CD1c-positive myeloid dendritic cell (primary cell): ENCODE data around the gene WDR37.
"Not testable (repeated sequence)": the region's sequence is repeated elsewhere in the genome, so short reads cannot be mapped to it uniquely, and the experiment has no call there.

ENCODE experiments used
- DNase-seq: peaks from one replicate; pipeline ENCODE4 v3.0.0-alpha.2; 2016; ENCODE audit errors: extremely low spot score

The WDR37 gene, protein sequence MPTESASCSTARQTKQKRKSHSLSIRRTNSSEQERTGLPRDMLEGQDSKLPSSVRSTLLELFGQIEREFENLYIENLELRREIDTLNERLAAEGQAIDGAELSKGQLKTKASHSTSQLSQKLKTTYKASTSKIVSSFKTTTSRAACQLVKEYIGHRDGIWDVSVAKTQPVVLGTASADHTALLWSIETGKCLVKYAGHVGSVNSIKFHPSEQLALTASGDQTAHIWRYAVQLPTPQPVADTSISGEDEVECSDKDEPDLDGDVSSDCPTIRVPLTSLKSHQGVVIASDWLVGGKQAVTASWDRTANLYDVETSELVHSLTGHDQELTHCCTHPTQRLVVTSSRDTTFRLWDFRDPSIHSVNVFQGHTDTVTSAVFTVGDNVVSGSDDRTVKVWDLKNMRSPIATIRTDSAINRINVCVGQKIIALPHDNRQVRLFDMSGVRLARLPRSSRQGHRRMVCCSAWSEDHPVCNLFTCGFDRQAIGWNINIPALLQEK

DNA sequence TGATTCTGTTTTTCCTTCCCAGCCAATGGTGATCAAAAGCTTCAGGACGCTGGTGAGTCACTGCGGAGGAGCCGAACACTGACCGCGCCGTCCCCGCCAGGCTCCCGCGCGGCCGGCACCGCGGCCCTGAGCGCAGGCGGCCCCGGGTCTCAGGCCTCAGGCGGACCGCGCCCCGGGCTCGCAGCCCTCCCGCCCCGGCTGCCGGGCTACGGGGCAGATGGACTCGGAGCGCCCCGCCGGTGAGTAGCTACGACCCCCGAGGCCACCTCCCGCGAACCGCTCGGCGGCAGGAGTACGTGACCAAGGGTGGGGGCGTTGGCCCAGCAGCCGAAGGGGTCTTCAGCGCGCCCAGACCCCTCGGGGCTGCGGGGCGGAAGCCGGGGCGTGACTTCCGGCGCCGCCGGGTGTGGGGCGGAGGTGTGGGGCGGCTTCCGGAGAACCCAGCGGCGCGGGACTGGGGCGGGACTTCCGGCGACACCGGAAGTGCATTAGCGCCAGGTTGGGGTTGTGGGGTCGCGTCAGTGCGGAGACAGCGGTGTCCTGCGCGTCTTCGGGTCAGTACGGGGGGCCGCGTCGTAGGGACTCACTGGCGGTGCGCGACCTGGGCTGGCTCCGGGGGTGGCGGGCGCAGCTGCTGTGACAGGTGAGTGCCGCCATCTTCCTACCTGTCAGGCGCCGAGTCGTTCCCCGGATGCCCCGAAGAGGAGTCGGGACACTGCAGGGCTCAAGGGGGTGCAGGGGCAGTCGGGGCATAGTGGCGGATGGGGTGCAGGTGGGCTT lies at the start of gene WDR37:
WDR37 (plus strand) TSS at position 60 of the 780 bp plus-strand sequence. CDS start 15,771 bp downstream, outside the sequence.
- DNase-seq: peak; percentile 90

DNA sequence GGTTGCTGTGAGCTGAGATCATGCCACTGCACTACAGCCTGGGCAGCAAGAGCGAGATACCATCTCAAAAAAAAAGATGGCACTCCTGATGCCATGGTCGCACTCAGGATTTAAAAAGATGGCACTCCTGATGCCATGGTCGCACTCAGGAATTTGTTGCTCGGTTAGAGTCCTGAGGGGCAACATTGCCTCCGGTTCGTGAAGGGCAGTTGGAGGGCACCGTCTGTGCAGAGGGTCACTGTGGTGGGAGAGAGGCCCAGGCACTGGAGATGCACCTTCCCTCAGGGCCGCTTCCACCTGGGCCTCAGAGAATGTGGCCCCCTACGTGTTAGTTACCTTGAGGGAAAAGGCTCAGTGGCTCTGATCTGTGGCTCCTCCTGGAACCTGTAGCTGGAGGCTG lies 49.6 kb upstream of the WDR37 start:
- no peak for DNase-seq

DNA sequence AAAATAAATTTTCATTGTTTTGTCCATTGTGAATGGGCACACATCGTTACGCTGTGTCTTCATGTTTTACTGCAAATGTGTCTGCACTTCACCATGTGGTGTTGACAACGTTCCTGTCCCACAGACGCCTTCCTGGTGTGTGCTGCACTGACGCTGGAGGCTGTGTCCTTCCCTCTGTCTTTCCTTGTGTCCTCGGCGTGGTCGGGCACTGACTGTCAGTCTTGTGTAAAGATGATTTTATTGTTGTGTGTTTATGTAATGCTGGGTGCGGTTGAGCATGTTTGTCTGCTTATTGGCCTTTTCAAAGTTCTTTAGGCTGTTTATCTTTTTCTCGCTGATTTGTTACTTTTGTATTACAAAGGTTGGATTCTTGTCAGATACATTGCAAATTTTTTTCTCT lies 48.6 kb upstream of the WDR37 start:
- no peak for DNase-seq

DNA sequence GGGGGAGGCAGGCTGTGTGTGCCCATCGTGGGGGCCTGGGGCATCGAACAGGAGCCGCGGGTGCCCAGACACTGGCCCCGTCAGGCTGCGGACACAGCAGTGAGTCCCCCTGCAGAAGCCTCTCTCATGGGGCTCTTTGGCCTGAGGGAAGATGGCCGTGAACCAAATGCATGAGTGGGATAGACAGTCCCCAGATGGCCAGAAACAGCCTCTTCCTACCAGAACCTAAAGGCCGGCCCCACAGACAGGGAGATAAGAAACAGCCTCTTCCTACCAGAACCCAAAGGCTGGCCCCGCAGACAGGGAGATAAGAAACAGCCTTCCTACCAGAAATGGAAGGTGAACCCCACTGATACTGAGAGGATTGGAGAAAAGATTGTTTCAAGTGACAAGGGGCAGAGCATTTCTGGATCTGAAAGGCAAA lies 47.1 kb upstream of the WDR37 start:
- no peak for DNase-seq

DNA sequence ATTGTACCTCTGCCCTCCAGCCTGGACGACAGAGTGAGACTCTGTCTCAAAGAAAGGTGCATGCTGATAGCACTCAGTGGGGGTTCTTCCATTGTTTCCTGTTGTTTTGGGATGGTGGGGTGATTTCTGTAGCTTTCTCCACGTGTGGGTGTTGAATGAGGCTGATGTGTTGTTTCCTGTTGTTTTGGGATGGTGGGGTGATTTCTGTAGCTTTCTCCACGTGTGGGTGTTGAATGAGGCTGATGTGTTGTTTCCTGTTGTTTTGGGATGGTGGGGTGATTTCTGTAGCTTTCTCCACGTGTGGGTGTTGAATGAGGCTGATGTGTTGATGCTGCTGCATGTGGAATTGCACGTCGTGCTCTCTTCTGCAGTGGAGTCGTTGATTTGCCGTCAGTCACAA lies 46.2 kb upstream of the WDR37 start:
- not testable (repeated sequence) for DNase-seq

DNA sequence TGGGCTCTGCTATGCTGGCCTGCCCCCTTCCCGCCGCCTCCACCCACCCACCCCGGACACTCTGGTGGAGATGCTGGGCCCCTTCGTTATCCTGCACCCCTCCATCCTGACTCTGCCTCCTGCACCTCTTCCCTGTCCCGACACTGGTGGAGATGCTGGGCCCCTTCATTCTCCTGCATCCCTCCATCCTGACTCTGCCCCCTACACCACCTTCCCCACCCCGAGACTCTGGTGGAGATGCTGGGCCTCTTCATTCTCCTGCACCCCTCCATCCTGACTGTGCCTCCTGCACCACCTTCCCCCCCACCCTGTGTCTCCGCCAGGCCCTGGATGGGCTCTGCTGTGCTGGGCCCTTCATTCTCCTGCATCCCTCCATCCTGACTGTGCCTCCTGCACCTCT lies 45.5 kb upstream of the WDR37 start:
- DNase-seq: no peak

DNA sequence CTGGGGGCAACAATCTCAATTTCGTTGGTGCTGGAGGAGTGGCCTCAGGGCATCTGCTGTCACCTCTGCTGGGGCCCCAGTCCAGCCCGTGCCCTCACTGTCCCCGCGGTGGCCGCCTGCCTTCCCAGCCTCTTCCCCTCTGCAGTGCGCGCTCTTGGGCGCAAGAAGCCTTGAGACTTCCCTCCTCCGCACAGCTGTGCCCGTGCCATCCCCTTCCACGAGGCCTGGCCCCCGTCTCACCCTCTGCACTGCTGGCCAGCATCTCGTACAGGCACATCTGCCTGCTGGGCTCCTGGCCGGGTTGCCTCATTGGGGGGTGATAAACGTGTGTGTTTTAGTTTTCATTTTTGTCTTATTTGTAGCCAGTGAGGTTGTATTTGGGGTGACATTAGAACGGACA lies 44.5 kb upstream of the WDR37 start:
- DNase-seq: no peak

DNA sequence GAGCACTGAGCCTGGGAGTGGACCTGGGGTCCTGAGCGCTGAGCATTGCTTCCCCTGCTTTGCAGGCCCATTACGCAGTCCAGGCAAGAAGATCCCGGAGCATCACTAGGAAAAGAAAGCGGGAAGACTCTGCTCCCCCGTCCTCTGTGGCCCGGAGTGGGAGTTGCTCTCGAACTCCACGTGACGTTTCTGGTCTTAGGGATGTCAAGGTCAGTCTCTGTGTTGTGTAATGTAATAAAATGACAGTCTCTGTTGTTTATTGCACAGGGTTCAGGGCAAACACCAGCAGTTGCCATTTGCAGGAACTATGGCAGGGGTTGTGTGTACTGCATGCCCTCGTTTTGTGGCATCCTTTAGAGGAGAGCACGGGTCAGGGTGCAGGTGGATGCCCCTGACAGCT lies 40.5 kb upstream of the WDR37 start:
- no peak for DNase-seq

DNA sequence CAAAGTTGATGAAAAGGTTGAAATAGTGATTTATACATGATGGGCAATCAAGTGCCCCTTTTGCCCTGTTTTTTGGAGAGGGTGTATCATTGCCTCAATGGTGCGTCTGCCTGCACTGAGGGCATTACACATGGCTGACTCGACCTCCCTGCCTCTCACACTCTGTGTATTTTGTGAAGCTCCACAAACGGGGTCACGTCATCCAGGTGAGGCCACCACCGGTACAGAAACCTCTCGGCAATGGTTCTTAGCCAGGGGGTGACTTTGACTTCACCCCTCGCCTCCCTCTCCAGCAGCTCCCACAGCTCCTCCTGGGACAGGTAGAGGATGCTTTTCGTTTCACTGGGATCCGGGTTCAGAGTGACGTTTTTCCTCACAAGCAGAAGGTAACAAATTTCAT lies 36.8 kb upstream of the WDR37 start:
- no peak for DNase-seq

DNA sequence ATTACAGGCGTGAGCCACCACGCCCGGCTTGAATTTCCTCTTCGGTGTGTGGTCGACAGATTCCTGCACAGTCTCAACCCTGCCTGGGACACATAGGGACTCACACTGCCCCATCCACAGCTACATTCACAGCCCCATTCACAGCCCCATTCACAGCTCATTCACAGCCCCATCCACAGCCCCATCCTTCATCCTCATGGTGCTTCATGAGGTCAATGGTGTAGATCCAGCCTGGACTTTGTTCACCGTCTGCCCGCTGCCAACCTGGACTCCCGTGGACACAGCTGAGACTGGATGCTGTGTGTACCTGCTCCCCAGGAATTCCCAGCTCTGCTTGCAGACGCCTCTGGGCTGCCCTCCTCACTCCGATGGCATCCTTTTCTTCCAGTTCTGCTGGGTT lies 35.7 kb upstream of the WDR37 start:
- no peak for DNase-seq

DNA sequence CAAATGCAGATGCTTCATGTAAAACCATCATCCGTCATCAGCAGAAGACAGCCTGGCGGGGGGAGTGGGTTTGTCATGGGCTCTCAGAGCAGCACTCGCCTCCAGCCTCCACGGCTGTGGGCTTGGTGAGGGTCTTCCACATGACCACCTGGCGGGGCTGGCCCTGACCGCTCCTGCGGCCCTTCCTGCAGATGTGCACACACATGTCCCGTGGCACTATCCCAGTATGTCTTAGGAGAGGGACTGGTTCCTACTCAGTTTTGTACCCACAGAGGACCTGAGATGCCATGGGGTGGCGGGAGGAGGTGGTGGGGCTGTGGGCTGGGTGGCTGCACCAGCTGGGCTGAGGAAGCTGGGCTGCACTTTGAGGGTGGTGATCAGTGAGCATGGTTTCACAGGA lies 35.2 kb upstream of the WDR37 start:
- DNase-seq: no peak

DNA sequence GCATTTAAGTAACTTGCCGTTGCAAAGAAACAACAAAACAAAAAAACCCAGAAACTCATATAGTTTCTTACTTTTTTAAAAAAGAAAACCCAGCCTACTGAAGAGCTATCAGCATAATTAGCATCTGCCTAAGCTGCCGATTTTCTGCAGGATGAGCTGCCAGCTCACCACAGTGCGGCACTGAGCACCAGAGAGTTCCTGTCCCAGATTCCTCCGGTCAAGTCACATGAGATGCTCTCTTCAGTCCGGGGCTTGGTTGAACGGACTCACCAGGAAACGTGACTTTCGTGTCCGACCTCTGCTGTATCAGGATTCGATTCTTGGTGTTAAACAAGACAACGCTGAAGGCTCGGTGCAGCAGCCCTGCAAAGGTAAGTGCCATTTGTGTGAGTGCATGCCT lies 33.8 kb upstream of the WDR37 start:
- DNase-seq: no peak

DNA sequence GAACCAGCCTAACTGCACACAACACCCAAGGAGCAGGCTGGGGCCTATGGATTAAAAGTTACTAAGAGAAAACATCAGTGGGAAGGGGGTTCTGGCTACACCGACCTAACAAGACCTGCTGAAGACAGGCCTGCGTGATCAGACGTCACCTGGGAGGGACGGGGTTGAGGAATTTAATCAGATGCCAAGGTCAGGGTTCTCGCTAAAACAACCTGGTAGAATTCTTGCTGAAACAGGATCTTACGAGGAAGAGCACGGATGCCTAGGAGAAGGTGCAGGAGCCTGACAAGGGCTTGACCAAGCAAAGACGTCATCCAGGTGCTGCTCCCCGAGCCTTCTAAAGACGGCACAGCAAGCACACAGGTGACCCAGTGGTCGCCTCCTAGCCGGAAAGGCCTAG lies 32.1 kb upstream of the WDR37 start:
- no peak for DNase-seq

DNA sequence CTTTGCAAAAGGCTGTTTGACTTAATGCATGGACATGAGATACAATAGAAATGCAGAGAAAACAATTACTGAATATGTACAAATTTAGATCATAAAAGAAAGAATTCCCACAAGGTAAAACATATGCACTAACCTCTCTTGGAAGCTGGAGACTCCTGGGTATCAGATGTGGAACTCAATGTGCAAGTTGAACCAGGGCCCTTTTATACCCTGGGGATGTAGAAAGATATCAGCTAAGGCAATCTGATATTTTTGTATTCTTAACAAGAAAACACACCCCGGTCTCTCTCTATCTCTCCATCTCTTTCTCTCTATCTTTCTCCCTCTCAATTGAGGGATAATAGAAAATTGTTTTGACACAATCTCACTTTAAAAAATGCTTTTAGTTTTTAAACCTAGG lies 30.5 kb upstream of the WDR37 start, which contains the start of gene IDI2:
IDI2 (minus strand) TSS at position 177 of the 400 bp plus-strand sequence. CDS start 1,136 bp downstream, outside the sequence.
- no peak for DNase-seq

DNA sequence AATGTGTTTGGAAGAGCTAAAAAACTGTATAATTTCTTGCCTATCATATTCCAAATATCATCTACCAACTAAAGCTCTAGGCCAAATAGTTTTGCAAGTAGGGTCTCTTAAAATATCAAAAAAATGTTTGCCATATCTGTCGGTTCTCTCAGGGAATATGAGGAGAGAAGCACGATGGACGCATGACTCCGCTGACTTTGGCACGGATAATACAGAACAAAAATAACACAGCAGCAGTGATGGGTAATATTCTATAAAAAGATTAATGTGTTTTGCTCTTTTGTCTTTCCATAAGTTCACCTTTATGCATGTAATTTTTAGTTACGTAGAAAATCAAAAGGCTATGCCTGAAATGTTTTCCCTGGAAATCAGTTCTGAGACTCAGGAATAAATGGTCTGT lies 29.6 kb upstream of the WDR37 start:
- no peak for DNase-seq

DNA sequence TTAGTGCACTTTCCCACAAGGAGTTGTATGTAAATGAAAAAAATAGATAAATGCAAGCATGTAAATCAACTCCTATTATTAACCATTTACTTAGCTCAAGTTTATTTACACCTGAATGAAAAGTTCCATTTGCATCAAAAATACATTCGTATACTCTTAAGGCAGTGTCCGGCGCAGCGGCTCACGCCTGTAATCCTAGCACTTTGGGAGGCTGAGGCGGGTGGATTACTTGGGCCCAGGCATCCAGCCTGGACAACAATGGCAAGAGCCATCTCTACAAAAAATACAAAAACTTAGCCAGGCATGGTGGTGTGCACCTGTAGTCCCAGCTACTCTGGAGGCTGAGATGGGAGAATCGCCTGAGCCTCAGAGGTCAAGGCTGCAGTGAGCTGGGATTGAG lies 26.3 kb upstream of the WDR37 start:
- no peak for DNase-seq

DNA sequence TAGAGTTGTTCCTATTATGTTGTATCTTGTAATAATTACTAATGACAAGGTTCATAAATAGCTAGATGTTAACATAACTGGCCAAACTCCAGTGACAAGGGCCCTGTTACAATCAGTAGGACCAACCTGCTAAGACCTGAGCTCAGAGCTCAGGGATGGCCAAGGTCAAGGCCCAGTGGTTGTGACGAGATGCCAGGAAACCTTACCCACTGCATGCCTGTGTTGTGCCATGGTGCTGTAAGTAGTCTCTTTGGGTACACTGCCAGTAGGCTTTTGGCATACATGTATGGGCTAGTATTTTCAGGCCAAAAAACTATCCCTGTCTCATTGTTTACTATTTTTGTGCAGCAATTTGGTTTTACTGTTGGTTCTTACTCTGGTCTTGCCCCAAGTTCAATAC lies 22.6 kb upstream of the WDR37 start:
- no peak for DNase-seq

DNA sequence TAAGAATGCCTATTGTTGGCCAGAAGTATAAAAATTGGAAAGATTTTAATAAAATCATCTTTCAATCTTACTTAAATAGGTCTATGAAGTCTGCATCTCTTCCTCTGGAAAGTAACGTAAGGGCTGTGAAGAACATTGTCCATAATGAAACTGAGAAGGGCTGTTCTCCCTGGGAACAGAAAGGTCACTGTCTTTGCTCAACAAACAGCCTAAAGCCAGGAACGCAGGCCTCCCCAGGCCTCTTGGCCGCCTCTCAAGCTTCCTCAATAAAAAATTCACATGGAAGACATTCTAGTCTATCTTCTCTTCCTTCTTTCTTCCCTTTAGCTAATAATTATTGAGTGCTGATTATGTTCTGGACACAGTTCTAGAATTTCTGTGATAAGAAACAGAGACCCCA lies 21.4 kb upstream of the WDR37 start:
- no peak for DNase-seq

DNA sequence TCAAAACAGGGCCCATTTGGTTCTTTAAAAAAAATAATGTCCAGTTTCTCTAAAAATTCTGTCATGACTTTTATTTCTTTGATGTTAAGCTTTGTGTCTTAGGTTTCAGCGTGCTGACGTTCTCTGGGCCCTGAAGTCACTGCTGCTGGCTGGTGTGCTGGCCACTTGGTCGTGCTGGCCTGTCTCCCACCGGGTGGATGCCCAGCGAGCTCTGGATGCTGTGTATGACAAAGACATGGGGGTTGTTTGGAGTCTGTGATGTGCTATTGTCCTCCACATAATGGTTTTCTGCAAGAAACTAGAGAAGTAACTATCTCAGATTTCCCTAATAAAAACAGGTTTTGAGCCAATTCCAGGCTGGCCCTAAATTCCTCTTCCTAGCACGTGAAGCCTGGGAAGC lies 21.0 kb upstream of the WDR37 start:
- no peak for DNase-seq

DNA sequence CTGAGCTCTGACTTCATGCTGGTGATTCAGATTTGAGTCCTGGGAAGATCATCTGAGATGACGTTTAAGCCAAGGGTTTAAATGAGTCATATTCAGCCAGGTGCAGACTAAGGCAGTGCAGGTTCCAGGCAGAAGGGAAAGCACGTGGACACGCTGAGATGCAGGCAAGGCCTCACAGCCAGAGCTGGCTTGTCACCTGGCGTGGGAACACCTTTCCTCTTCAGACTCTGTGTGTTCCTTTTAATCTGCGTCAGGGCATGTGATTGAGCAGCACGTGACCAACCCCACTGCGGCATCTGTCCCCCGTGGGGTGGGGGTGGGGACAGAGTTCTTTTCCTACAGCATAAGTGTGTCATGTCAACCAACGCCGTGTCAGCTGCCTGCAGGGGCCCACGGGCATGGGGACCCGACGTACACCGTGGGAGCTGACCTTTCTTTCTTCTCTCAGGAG lies 19.8 kb upstream of the WDR37 start:
- no peak for DNase-seq

DNA sequence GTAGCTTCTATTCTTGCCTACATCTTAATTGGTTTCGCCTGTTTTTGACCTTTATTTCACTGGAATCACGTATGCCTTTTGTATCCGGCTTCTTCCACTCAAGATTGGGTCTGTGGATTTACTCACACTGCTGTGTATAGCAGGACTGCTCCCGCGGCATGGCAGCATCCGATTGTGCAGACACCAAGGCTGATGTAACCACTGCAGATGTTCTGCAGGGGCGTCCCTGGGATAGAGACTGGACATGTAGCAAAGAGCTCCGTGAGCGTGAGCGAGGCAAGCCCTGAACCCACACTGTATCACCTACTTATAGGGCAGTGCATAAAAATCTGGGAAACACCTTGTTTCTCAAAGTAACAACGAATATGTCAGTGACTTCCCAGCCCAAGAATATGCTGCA lies 19.1 kb upstream of the WDR37 start:
- no peak for DNase-seq

DNA sequence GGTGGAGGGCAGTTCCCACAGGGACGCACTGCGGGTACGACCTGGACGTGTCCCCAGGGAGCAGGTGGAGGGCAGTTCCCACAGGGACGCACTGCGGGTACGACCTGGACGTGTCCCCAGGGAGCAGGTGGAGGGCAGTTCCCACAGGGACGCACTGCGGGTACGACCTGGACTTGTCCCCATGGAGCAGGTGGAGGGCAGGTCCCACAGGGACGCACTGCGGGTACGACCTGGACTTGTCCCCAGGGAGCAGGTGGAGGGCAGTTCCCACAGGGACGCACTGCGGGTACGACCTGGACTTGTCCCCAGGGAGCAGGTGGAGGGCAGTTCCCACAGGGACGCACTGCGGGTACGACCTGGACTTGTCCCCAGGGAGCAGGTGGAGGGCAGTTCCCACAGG lies 17.4 kb upstream of the WDR37 start:
- not testable (repeated sequence) for DNase-seq

DNA sequence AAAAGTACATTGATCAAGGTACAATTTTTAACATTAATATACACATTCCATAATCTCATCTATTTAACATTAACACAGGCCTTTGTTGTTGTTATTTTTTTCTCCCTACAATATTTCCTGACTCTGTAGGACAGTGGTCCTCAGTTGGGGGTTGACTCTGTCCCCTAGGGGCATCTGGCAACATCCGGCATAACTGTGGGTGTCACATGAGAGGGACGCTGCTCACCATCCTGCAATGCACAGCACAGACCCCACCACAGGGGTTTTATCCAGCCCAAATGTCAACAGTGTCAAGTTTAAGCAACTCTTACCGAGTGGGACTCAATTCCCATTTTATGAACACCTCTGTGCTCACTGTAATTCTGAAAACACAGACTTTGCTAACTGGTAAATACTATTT lies 16.1 kb upstream of the WDR37 start:
- no peak for DNase-seq
